Measurements from ENCODE around the gene IRX5. TPM values are rescaled to one million over a fixed set of nuclear protein-coding genes. Genes with fewer than 3 reads are reported as not detected.

IRX5 gene
- total RNA-seq, 8 experiments from 2014 or later, result 0.41 to 23.9 (median 9.0) TPM

DNA sequence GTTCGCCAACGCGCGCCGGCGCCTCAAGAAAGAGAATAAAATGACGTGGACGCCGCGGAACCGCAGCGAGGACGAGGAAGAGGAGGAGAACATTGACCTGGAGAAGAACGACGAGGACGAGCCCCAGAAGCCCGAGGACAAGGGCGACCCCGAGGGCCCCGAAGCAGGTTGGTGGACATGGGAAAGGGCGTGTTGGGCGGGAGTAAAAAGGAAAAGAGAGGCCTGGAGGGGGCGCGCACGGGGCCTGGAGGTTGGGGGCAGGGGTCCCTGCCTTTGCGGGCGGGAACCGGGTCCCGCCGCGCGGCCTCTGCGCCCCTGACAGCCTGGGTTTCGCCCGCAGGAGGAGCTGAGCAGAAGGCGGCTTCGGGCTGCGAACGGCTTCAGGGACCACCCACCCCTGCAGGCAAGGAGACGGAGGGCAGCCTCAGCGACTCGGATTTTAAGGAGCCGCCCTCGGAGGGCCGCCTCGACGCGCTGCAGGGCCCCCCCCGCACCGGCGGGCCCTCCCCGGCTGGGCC, 2.1 kb downstream of the IRX5 start:
- peak overlapping the region in 1 of 2 donors; percentile 25 for H3K27ac ChIP-seq
- H3K4me1 ChIP-seq (replicated peaks in 1 of 2), result peaks cover 3 to 18% of the 10 kb centered on the region in 2 donors
- 0 to 5% (median 0%) methylated on average over 1 to 14 of the region's 52 CpGs; no CpG with 5 or more reads in 7 of the 10 experiments for WGBS, 10 experiments
- ATAC-seq (replicated peaks in 6 of 8), result no peak
- H3K4me3 ChIP-seq, result peak overlapping the region; percentile 61 to 96 (median 82)
- in situ Hi-C loops (cut with MboI; ENCODE audit: low pct_unique_long_range_greater_than_20kb in 2 of 9, low sequenced_read_pairs in 9 of 9, unreplicated experiment in 9 of 9), result loop anchor here in 7 of 9 experiments (10.0 to 25.0 kb wide), 8 partner anchors 330 to 1395 kb away; partner anchors contain the start of gene IRX3 (in 5 of the 7)

DNA sequence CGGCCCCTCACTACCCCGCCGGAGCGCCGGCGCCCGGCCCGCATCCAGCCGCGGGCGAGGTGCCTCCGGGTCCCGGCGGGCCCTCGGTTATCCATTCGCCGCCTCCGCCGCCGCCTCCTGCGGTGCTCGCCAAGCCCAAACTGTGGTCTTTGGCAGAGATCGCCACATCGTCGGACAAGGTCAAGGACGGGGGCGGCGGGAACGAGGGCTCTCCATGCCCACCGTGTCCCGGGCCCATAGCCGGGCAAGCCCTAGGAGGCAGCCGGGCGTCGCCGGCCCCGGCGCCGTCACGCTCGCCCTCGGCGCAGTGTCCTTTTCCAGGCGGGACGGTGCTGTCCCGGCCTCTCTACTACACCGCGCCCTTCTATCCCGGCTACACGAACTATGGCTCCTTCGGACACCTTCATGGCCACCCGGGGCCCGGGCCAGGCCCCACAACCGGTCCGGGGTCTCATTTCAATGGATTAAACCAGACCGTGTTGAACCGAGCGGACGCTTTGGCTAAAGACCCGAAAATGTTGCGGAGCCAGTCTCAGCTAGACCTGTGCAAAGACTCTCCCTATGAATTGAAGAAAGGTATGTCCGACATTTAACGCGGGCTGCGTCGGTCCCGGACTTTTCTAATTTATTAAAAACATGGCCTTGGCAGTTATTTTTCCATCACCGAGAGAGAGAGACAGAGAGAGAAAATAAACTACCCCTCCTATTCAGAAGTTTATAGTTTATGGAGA, 2.8 kb downstream of the IRX5 start:
- Histone ChIP-seq H3K4me3 (peak overlapping the region; percentile 61 to 96 (median 82)), H3K4me1 (replicated peaks in 1 of 2) (peaks cover 9 to 22% of the 10 kb centered on the region in 2 donors), H3K27ac (peak overlapping the region in 1 of 2 donors; percentile 25)
- in situ Hi-C loops (cut with MboI; ENCODE audit: low pct_unique_long_range_greater_than_20kb in 2 of 9, low sequenced_read_pairs in 9 of 9, unreplicated experiment in 9 of 9), result loop anchor here in 7 of 9 experiments (10.0 to 25.0 kb wide), 8 partner anchors 329 to 1396 kb away; partner anchors contain the start of gene IRX3 (in 5 of the 7)
- ATAC-seq (replicated peaks in 6 of 8), result no peak
- WGBS, 10 experiments, result 0 to 49% (median 16%) methylated on average over 1 to 13 of the region's 68 CpGs

DNA sequence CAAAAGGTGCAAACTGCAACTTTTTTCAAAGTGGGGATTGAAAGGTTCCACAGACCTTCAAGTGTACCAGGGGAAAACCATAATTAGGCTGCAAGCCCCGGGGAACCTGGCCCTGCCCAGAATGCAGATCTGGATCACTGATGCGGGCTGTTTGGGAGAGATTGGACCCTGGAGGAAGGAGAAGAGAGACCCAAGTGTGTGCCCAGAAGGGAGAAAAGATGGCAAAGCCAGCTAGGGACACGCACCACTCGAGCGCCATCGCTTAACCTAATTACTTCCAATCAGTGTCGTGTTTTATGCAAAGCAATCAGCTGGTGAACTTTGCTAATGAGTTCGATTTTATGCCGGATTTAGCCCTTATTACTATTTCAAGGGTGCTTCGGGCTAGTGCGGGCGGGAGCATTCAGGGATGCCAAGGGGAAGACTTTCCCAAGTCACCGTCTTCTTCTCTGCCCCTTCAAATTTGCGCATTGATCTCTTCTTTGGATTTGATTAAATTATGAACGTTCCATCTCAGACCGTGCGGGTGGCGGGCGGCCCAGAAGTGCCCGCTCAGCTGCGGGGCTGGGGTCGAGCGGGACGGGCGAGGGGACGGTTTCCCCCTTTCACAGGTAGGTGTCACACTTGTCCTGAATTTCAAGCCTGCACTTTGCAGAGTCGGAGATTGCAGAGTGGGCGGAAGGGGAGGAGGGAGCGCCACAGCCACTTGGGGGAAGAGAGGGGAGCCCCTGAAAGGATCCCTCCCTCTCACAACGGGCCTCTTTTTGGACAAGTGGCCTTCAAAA, 4.0 kb downstream of the IRX5 start:
- WGBS, 10 experiments, result 0 to 20% (median 7%) methylated on average over 1 to 14 of the region's 30 CpGs; no CpG with 5 or more reads in 1 of the 10 experiments
- Histone ChIP-seq H3K27ac (no peak overlapping the region), H3K4me3 (peak overlapping the region; percentile 16 to 84 (median 31)), H3K4me1 (replicated peaks in 1 of 2) (peaks cover 13 to 32% of the 10 kb centered on the region in 2 donors)
- in situ Hi-C loops (cut with MboI; ENCODE audit: low pct_unique_long_range_greater_than_20kb in 2 of 9, low sequenced_read_pairs in 9 of 9, unreplicated experiment in 9 of 9), result loop anchor here in 7 of 9 experiments (10.0 to 25.0 kb wide), 8 partner anchors 328 to 1397 kb away; partner anchors contain the start of gene IRX3 (in 5 of the 7)
- peak in 3 of 8 experiments; percentile 15 to 18 (median 16) for ATAC-seq (replicated peaks in 6 of 8)

DNA sequence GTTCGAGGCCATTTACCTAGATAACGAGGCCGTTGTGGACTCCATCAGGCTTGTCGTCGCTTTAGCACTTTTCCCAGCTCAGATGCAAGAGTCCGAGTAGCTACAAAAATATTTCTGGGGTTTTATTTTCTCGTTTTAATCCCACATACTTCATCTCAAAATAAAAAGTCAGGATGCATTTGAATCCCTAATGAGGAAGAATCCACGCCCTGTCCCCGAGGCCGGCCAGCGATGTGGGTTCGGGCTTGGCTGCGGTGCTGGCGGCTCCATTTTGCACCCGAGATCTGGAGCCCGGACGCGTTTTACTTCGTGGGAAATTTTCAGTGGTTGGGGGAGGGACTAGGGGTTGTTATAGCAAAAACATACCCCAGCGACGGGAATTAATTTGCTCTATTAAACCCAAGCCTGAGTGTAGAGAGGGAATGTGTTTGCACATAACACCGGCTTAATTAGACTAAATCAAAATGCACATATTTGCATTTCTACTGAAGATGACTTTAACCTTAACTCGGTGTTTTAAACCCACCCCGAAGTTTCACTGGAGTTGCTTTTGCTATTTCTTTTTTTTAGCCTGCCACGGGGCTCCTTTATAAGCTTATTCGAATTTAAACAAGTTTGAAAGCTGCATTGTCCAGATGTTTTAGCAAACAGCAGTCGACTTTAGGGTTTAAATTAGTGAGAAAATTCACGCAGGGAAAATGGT, 4.8 kb downstream of the IRX5 start:
- no peak overlapping the region for H3K27ac ChIP-seq
- in situ Hi-C loops (cut with MboI; ENCODE audit: low pct_unique_long_range_greater_than_20kb in 2 of 9, low sequenced_read_pairs in 9 of 9, unreplicated experiment in 9 of 9), result loop anchor here in 7 of 9 experiments (10.0 to 25.0 kb wide), 8 partner anchors 327 to 1398 kb away; partner anchors contain the start of gene IRX3 (in 5 of the 7)
- ATAC-seq (replicated peaks in 6 of 8), result no peak
- WGBS, 10 experiments, result 0 to 30% (median 3%) methylated on average over 5 to 20 of the region's 28 CpGs
- peaks cover 13 to 36% of the 10 kb centered on the region in 2 donors for H3K4me1 ChIP-seq (replicated peaks in 1 of 2)
- H3K4me3 ChIP-seq, result peak overlapping the region; percentile 16 to 84 (median 31)

DNA sequence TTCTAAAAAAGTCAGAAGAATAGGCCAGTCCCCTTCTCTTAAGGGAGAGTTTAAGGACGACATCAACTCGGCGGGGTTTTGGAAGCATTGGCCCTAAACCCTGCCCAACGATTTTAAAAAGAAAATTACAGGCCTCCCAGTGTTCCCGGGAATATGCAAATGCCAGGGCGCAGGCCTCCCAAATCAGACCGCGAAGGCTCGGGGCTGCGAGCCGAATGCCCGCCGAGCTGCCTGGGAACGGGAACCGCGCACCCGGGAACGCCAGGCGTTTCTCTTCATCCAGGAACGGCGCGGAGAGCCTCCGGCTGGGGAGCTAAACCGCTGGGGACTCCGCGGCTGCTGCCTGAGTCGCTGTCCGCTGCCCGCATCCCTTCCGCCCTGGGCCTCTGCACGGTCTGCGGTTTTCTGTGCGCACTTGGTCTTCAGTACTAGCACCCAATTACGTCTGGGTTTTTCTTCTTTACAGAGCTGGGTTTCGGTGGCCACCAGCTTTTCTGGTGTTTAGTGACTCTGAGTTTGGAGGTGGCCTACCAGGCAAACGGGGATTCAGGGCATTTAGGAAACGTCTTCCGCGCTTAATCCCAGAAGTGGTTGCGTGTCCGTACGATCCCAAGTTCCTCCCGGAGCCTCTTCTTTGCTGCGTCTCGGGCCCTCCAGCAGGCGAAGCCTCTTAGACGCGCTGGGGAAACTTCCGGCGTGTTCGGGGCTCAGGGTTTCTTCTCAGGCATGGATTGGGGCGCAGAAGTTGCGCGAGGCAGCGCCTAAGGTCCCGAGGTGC, 5.7 kb downstream of the IRX5 start:
- peak overlapping the region in 1 of 2 donors; percentile 3 for H3K27ac ChIP-seq
- in situ Hi-C loops (cut with MboI; ENCODE audit: low pct_unique_long_range_greater_than_20kb in 2 of 9, low sequenced_read_pairs in 9 of 9, unreplicated experiment in 9 of 9), result loop anchor here in 7 of 9 experiments (10.0 to 25.0 kb wide), 8 partner anchors 326 to 1399 kb away; partner anchors contain the start of gene IRX3 (in 5 of the 7)
- H3K4me1 ChIP-seq (replicated peaks in 1 of 2), result peaks cover 13 to 36% of the 10 kb centered on the region in 2 donors
- H3K4me3 ChIP-seq, result peak overlapping the region; percentile 26 to 84 (median 35)
- 0 to 9% (median 2%) methylated on average over 1 to 26 of the region's 56 CpGs; no CpG with 5 or more reads in 2 of the 10 experiments for WGBS, 10 experiments
- ATAC-seq (replicated peaks in 6 of 8), result peak in 7 of 8 experiments; percentile 12 to 39 (median 19)

DNA sequence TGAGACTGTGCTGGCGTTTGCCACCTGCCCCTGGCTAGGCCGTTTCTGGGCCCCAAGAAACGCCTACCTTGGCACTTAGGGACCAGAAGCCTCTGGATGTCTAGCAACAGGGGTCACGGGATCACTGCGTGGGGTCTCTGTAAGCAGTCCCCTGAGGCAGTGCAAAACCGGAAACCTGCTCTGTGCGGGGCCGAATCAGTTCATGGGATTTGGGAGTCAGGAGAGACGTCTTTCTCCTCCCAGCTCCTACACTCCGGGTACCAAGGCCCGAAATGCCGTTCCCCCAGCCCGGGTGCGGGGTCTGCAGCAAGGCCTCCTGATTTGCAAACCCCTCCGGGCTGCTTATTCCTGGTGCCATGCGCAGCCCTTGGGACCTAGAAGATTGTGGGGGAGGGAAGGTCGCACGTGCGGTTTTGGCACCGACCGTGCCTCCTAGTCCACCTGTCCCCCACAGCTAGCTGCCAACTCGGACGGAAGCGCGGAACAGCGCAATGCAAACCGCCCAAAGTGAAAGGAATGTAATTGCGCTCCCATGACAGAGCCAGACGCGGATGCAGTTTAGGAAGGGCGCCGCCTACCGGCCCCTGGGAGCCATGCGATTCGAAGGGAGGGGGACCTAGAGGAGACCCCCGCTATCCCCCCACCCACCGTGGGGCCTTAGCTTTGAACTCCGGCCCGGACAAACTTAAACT, 6.5 kb downstream of the IRX5 start:
- peak overlapping the region; percentile 26 to 84 (median 35) for H3K4me3 ChIP-seq
- peak in 7 of 8 experiments; percentile 16 to 44 (median 27) for ATAC-seq (replicated peaks in 6 of 8)
- H3K4me1 ChIP-seq (replicated peaks in 1 of 2), result peaks cover 13 to 36% of the 10 kb centered on the region in 2 donors
- WGBS, 10 experiments, result 0 to 20% (median 5%) methylated on average over 1 to 19 of the region's 39 CpGs; no CpG with 5 or more reads in 6 of the 10 experiments
- in situ Hi-C loops (cut with MboI; ENCODE audit: low pct_unique_long_range_greater_than_20kb in 2 of 9, low sequenced_read_pairs in 9 of 9, unreplicated experiment in 9 of 9), result loop anchor here in 7 of 9 experiments (10.0 to 25.0 kb wide), 8 partner anchors 325 to 1400 kb away; partner anchors contain the start of gene IRX3 (in 5 of the 7)
- H3K27ac ChIP-seq, result no peak overlapping the region

DNA sequence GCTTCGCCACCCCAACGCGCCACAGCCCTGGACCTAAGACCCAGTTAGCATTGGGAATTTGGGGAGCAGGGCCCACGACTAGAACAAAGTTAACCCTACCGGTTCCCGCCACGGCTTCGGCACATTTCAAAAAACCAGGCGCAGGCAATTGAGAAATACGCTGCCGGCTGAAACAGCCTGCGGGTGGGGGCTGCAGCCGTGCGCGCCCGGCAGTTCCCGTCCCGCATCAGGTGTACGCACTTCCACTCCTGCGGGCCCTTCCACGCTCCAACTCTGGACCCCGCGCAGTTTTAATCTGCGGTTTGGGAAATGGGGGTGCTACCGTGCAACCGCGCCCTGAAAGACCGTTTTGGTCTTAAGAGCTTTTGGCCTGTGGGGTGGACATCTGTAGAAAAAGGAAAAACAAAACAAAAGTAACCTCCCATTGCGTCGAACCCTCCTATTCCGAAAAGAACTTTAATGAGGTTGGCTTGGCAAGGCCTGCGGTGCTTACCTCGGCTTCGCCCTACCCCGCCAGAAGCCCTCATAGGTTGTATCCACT, 7.1 kb downstream of the IRX5 start:
- WGBS, 10 experiments, result 16 to 62% (median 42%) methylated on average over 1 to 27 of the region's 35 CpGs; no CpG with 5 or more reads in 4 of the 10 experiments
- in situ Hi-C loops (cut with MboI; ENCODE audit: low pct_unique_long_range_greater_than_20kb in 2 of 9, low sequenced_read_pairs in 9 of 9, unreplicated experiment in 9 of 9), result loop anchor here in 7 of 9 experiments (10.0 to 25.0 kb wide), 8 partner anchors 325 to 1400 kb away; partner anchors contain the start of gene IRX3 (in 5 of the 7)
- Histone ChIP-seq H3K4me3 (peak overlapping the region in 4 of 5 donors; percentile 31 to 84 (median 58)), H3K4me1 (replicated peaks in 1 of 2) (peaks cover 13 to 36% of the 10 kb centered on the region in 2 donors), H3K27ac (no peak overlapping the region)
- ATAC-seq (replicated peaks in 6 of 8), result no peak

DNA sequence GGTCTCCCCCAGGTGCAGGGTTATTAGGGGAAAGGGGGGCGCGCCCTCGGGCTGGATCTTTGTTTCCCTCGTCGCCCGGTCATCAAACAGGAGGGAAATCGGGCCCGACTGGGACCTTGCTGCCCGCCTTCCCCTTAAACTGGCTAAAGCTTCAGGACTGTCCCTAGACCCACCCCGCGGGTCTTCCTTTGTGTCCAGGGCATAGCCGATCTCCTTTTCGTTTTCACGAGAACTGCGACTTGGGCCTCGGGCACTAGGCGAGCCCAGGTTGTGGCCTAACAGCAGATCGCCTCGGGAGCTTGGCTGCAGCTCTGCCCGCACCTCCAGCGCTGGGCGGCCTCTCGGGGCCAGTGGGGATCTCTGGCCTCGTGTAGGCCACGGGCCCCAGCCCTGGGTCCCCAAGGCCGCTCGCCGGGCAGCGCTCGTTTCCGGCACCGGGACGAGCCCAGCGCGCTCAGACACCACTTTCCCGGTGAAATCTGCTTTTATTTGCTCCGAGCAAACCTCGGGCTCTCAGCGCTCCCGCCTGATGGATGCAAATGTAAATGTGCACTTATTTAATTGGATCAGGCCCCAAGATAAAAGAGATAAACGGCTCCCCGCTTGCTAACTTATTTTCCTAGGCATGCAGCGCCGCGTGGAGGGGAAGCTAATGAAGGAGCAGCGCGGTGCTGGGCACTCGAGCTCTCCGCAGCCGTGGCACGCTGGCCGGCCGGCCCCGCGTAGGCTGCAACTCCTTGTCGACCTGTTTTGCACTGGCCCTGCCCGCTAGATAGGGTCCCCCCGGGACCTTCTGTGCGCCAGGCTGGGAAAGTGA, 7.8 kb downstream of the IRX5 start:
- Histone ChIP-seq H3K27ac (no peak overlapping the region), H3K4me1 (replicated peaks in 1 of 2) (peaks cover 16 to 36% of the 10 kb centered on the region in 2 donors), H3K4me3 (peak overlapping the region in 2 of 5 donors; percentile 2 to 84)
- 6 to 52% (median 19%) methylated on average over 5 to 25 of the region's 59 CpGs; no CpG with 5 or more reads in 3 of the 10 experiments for whole genome bisulfite sequencing, 10 experiments
- no peak for ATAC-seq (replicated peaks in 6 of 8)
- in situ Hi-C loops (cut with MboI; ENCODE audit: low pct_unique_long_range_greater_than_20kb in 2 of 9, low sequenced_read_pairs in 9 of 9, unreplicated experiment in 9 of 9), result loop anchor here in 7 of 9 experiments (10.0 to 25.0 kb wide), 8 partner anchors 324 to 1401 kb away; partner anchors contain the start of gene IRX3 (in 5 of the 7)

DNA sequence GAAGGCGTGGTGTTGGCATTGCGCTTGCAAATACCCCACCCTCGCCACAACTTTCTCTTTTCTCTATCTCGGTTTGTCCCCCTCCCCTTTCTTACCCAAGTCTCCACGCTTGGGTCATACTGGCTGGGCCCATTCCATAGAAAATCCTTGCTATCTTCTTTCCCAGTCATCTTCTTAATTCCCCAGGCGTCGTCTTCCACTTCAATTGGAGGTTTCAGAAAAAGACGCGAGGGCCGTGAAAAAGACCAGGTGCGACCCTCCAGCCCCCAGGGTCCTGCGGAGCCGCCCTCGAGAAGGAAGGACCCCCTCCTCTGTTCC, 8.3 kb downstream of the IRX5 start:
- Histone ChIP-seq H3K4me1 (replicated peaks in 1 of 2) (peaks cover 18 to 36% of the 10 kb centered on the region in 2 donors), H3K27ac (no peak overlapping the region), H3K4me3 (no peak overlapping the region)
- ATAC-seq (replicated peaks in 6 of 8), result no peak
- in situ Hi-C loops (cut with MboI; ENCODE audit: low pct_unique_long_range_greater_than_20kb in 2 of 9, low sequenced_read_pairs in 9 of 9, unreplicated experiment in 9 of 9), result loop anchor here in 7 of 9 experiments (10.0 to 25.0 kb wide), 8 partner anchors 323 to 1402 kb away; partner anchors contain the start of gene IRX3 (in 5 of the 7)
- WGBS, 10 experiments, result 20 to 67% (median 53%) methylated on average over 2 to 4 of the region's 14 CpGs; no CpG with 5 or more reads in 5 of the 10 experiments

Measured in motor neuron (in vitro differentiated cells).